CD14-positive monocyte (primary cell): ENCODE results near the gene RIPOR3. TPM values are rescaled to one million over a fixed set of nuclear protein-coding genes. Genes with fewer than 3 reads are reported as not detected.
"Not testable (repeated sequence)": the region's sequence is repeated elsewhere in the genome, so short reads cannot be mapped to it uniquely, and the experiment has no call there.

ENCODE experiments used
- DNase-seq, 3 donors: peaks; one replicate each; pipeline ENCODE4 v3.0.0-alpha.2; 2011 to 2022
- H2AFZ ChIP-seq: 2 replicates; pipeline ENCODE4 v1.6.0; 2012; ENCODE audit warnings: mild to moderate bottlenecking, low read depth, low read length, inconsistent platforms; ENCODE audit not compliant: insufficient read depth, poor library complexity, severe bottlenecking
- H3K27ac ChIP-seq, 2 donors: 1 replicate in 1 of 2; 2 replicates in 1 of 2; pipeline ENCODE4 v1.5.1; 2012 to 2013; ENCODE audit warnings: low read length in 2 of 2, control low read depth in 1 of 2, inconsistent platforms in 1 of 2, low read depth in 1 of 2, mild to moderate bottlenecking in 1 of 2
- H3K27me3 ChIP-seq, 2 donors: one replicate each; pipeline versions ENCODE4 v1.6.0 to v1.6.1; 2011 to 2013; ENCODE audit warnings: low read length in 2 of 2; ENCODE audit not compliant: control insufficient read depth in 2 of 2, insufficient read depth in 2 of 2
- H3K36me3 ChIP-seq, 2 donors: replicated peaks in 1 of 2; 1 replicate in 1 of 2; 2 replicates in 1 of 2; pipeline versions ENCODE4 v1.5.1 to v1.6.1; 2012 to 2013; ENCODE audit warnings: low read length in 2 of 2, control low read depth in 1 of 2, inconsistent platforms in 1 of 2, mild to moderate bottlenecking in 1 of 2; ENCODE audit not compliant: insufficient read depth in 2 of 2, control insufficient read depth in 1 of 2
- H3K4me1 ChIP-seq, 2 donors: 1 replicate in 1 of 2; 2 replicates in 1 of 2; pipeline versions ENCODE4 v1.5.1 to v1.6.1; 2012 to 2013; ENCODE audit warnings: low read length in 2 of 2, control low read depth in 1 of 2, inconsistent platforms in 1 of 2, mild to moderate bottlenecking in 1 of 2, moderate library complexity in 1 of 2; ENCODE audit not compliant: insufficient read depth in 2 of 2, control insufficient read depth in 1 of 2
- H3K4me2 ChIP-seq: replicated peaks from 2 replicates; pipeline ENCODE3; 2012; ENCODE audit warnings: low read length, moderate library complexity, mild to moderate bottlenecking; ENCODE audit not compliant: poor library complexity, severe bottlenecking; ENCODE audit errors: extremely low read depth
- H3K4me3 ChIP-seq, 3 experiments: fragments of 200-600 bp in 1 of 3; sonication (generic) in 1 of 3; replicated peaks in 1 of 3; 1 replicate in 2 of 3; 2 replicates in 1 of 3; pipeline ENCODE4 v1.5.1; 2011 to 2013; ENCODE audit warnings: low read length in 3 of 3, mild to moderate bottlenecking in 3 of 3, control low read depth in 2 of 3, low read depth in 2 of 3, inconsistent platforms in 1 of 3, moderate library complexity in 1 of 3
- H3K79me2 ChIP-seq: 2 replicates; pipeline ENCODE4 v1.6.0; 2012; ENCODE audit warnings: mild to moderate bottlenecking, control low read depth, inconsistent platforms, low read length, moderate library complexity; ENCODE audit not compliant: insufficient read depth
- H3K9ac ChIP-seq: 2 replicates; pipeline ENCODE4 v1.6.0; 2017; ENCODE audit warnings: low read length, mild to moderate bottlenecking; ENCODE audit not compliant: insufficient read depth, poor library complexity, severe bottlenecking
- H3K9me3 ChIP-seq, 2 donors: replicated peaks in 1 of 2; 1 replicate in 1 of 2; 2 replicates in 1 of 2; pipeline versions ENCODE4 v1.5.1 to v1.6.1; 2012 to 2013; ENCODE audit warnings: low read length in 2 of 2, control low read depth in 1 of 2; ENCODE audit not compliant: control insufficient read depth in 1 of 2, insufficient read depth in 1 of 2
- H4K20me1 ChIP-seq: 2 replicates; pipeline ENCODE4 v1.6.0; 2012; ENCODE audit warnings: mild to moderate bottlenecking, low read length, control low read depth, moderate library complexity; ENCODE audit not compliant: insufficient read depth
- H3K27ac Mint-ChIP-seq, 7 donors: one replicate each; pipeline ENCODE4 v1.8.0; 2020; ENCODE audit warnings: mild to moderate bottlenecking in 7 of 7, mixed read lengths in 7 of 7, moderate library complexity in 6 of 7, inconsistent platforms in 2 of 7
- H3K27me3 Mint-ChIP-seq, 3 donors: one replicate each; pipeline ENCODE4 v1.8.0; 2021 to 2022; ENCODE audit warnings: low read depth in 3 of 3, mild to moderate bottlenecking in 3 of 3, mixed read lengths in 3 of 3, moderate library complexity in 3 of 3, inconsistent platforms in 1 of 3
- H3K36me3 Mint-ChIP-seq, 2 donors: one replicate each; pipeline ENCODE4 v1.8.0; 2020; ENCODE audit warnings: mixed read lengths in 2 of 2, inconsistent platforms in 1 of 2, mild to moderate bottlenecking in 1 of 2
- H3K4me1 Mint-ChIP-seq: one replicate; pipeline ENCODE4 v1.8.0; 2020; ENCODE audit warnings: mild to moderate bottlenecking, mixed read lengths
- H3K4me3 Mint-ChIP-seq, 2 donors: one replicate each; pipeline ENCODE4 v1.8.0; 2020; ENCODE audit warnings: mild to moderate bottlenecking in 2 of 2, mixed read lengths in 2 of 2, moderate library complexity in 1 of 2
- H3K9me3 Mint-ChIP-seq, 7 donors: one replicate each; pipeline ENCODE4 v1.8.0; 2020 to 2022; ENCODE audit warnings: mixed read lengths in 7 of 7, mild to moderate bottlenecking in 6 of 7, moderate library complexity in 6 of 7, inconsistent platforms in 2 of 7
- CTCF ChIP-seq: fragments of 200-600 bp; IDR thresholded peaks from one replicate; pipeline ENCODE4 v1.8.0; 2022; ENCODE audit warnings: antibody characterized with exemption, mild to moderate bottlenecking
- WGBS: methylation state at CpG from one replicate; pipeline ENCODE4 v1.1.5; 2013; ENCODE audit warnings: missing lambda C conversion rate; ENCODE audit not compliant: insufficient coverage; 5-methylcytosine and 5-hydroxymethylcytosine counted together
- intact Hi-C, 2 donors: fragments of 100-400 bp; cut with micrococcal nuclease; formaldehyde crosslinking; loops; one replicate each; pipeline versions ENCODE4 v1.15.0 to v1.15.1; 2023
- polyA plus RNA-seq, 3 donors: library from polyadenylated mRNA; depleted of rRNA in 1 of 3; unstranded in 2 of 3; stranded (reverse) in 1 of 3; fragments of 300-500 nt in 2 of 3; fragments of >200 nt in 1 of 3; fragmentation: Illumina TruSeq in 2 of 3; gene quantifications; 1 replicate in 2 of 3; 2 replicates in 1 of 3; pipeline ENCODE4 v1.2.3, GENCODE V29; 2012 to 2021

RIPOR3 gene
- polyA plus RNA-seq, 3 donors = not detected

- WGBS = 87% methylated on average over 7 of the region's 14 CpGs
- DNase-seq = peak; percentile 18 to 40 (median 18)
- no peaks in the 10 kb centered on the region for H3K9me3 ChIP-seq
- no peak overlapping the region for H3K4me3 Mint-ChIP-seq
- intact Hi-C loops = loop anchor here in 1 of 2 donors (5.0 kb wide), 1 partner anchor 43 kb away; no protein-coding TSS in a partner anchor
- no peak overlapping the region for H3K4me2 ChIP-seq
- no peak overlapping the region for H3K4me3 ChIP-seq
- H3K9me3 Mint-ChIP-seq = peaks cover 0 to 1% (median 0%) of the 10 kb centered on the region in 7 donors
- H3K27me3 Mint-ChIP-seq = peaks cover 0 to 2% (median 0%) of the 10 kb centered on the region in 3 donors
- peaks cover 45% of the 10 kb centered on the region for H3K4me1 Mint-ChIP-seq
- H2AFZ ChIP-seq = no peak overlapping the region
- H3K27ac ChIP-seq = peak overlapping the region in 1 of 2 donors; percentile 40
- H4K20me1 ChIP-seq = peaks cover 86% of the 10 kb centered on the region
- peaks cover 51% of the 10 kb centered on the region for H3K79me2 ChIP-seq
- peak overlapping the region in 5 of 7 donors; percentile 9 to 75 (median 38) for H3K27ac Mint-ChIP-seq
- H3K36me3 ChIP-seq = peaks cover 50 to 98% of the 10 kb centered on the region in 2 donors
- H3K27me3 ChIP-seq = no peaks in the 10 kb centered on the region
- H3K9ac ChIP-seq = no peak overlapping the region
- TF ChIP-seq CTCF = peak; percentile 37
- H3K4me1 ChIP-seq = peaks cover 11 to 28% of the 10 kb centered on the region in 2 donors
- peaks cover 87 to 98% of the 10 kb centered on the region in 2 donors for H3K36me3 Mint-ChIP-seq
Measured at GRCh38 chr20:50569864-50570836, 121.2 kb downstream of the RIPOR3 start.

- H3K4me2 ChIP-seq, DNase-seq, H3K9ac ChIP-seq, H3K4me3 Mint-ChIP-seq, H3K9me3 Mint-ChIP-seq, H3K4me3 ChIP-seq, H3K27me3 Mint-ChIP-seq, H3K9me3 ChIP-seq, intact Hi-C loops, H2AFZ ChIP-seq, H3K27me3 ChIP-seq: not testable (repeated sequence)
- 100% methylated on average over 3 of the region's 7 CpGs for WGBS
- H3K36me3 Mint-ChIP-seq = peaks cover 87 to 98% of the 10 kb centered on the region in 2 donors
- Histone ChIP-seq H4K20me1 (peaks cover 80% of the 10 kb centered on the region), H3K79me2 (peaks cover 53% of the 10 kb centered on the region), H3K4me1 (peaks cover 11 to 28% of the 10 kb centered on the region in 2 donors), H3K36me3 (peaks cover 49 to 98% of the 10 kb centered on the region in 2 donors), H3K27ac (peak overlapping the region in 1 of 2 donors; percentile 40)
- H3K4me1 Mint-ChIP-seq = peaks cover 45% of the 10 kb centered on the region
- peak overlapping the region in 3 of 7 donors; percentile 41 to 75 (median 75) for H3K27ac Mint-ChIP-seq
Measured at GRCh38 chr20:50569487-50569863, 121.9 kb downstream of the RIPOR3 start.
